ENCODE data around the gene C6orf132. TPM values are rescaled to one million over a fixed set of nuclear protein-coding genes. Genes with fewer than 3 reads are reported as not detected.

C6orf132 gene
- total and polyA plus RNA-seq, 2 of the 8 experiments (the other 6 are each of a cell fraction or from before 2014, with no cell fraction given) = 31.5 to 64.0 TPM

DNA sequence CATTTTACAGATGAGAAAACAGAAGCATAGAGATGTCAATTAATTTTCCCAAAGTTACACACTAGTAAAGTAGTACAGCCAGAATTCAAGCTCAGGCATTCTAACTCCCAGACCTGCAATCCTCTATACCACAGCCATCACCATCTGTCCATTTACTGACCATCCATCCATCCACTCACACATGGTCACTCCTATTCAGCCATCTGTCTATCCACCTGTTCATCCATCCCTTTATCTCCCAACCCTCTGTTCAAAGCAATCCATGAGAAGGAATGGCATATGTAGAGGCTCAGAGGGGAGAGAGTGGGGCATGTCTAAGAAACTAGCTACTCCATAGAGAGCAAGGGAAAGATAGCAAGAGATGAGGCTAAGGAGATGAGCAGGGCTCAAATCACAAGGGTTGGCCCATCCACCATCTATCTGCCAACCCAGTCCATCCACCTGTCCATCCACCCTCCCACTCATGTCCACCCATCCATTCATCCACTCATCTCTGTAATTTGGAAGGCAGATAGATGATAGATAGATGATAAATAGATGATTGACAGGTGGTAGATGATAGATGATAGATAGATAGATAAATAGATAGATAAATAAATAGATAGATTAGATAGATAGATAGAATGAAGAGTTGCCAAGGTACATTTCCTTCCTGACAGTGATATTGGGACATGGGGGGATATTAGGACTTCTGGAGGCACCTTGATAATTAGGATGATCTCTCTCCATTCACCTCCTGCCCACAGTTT lies 12.2 kb upstream of the C6orf132 start (continued):
- TF ChIP-seq, protein P1, sequence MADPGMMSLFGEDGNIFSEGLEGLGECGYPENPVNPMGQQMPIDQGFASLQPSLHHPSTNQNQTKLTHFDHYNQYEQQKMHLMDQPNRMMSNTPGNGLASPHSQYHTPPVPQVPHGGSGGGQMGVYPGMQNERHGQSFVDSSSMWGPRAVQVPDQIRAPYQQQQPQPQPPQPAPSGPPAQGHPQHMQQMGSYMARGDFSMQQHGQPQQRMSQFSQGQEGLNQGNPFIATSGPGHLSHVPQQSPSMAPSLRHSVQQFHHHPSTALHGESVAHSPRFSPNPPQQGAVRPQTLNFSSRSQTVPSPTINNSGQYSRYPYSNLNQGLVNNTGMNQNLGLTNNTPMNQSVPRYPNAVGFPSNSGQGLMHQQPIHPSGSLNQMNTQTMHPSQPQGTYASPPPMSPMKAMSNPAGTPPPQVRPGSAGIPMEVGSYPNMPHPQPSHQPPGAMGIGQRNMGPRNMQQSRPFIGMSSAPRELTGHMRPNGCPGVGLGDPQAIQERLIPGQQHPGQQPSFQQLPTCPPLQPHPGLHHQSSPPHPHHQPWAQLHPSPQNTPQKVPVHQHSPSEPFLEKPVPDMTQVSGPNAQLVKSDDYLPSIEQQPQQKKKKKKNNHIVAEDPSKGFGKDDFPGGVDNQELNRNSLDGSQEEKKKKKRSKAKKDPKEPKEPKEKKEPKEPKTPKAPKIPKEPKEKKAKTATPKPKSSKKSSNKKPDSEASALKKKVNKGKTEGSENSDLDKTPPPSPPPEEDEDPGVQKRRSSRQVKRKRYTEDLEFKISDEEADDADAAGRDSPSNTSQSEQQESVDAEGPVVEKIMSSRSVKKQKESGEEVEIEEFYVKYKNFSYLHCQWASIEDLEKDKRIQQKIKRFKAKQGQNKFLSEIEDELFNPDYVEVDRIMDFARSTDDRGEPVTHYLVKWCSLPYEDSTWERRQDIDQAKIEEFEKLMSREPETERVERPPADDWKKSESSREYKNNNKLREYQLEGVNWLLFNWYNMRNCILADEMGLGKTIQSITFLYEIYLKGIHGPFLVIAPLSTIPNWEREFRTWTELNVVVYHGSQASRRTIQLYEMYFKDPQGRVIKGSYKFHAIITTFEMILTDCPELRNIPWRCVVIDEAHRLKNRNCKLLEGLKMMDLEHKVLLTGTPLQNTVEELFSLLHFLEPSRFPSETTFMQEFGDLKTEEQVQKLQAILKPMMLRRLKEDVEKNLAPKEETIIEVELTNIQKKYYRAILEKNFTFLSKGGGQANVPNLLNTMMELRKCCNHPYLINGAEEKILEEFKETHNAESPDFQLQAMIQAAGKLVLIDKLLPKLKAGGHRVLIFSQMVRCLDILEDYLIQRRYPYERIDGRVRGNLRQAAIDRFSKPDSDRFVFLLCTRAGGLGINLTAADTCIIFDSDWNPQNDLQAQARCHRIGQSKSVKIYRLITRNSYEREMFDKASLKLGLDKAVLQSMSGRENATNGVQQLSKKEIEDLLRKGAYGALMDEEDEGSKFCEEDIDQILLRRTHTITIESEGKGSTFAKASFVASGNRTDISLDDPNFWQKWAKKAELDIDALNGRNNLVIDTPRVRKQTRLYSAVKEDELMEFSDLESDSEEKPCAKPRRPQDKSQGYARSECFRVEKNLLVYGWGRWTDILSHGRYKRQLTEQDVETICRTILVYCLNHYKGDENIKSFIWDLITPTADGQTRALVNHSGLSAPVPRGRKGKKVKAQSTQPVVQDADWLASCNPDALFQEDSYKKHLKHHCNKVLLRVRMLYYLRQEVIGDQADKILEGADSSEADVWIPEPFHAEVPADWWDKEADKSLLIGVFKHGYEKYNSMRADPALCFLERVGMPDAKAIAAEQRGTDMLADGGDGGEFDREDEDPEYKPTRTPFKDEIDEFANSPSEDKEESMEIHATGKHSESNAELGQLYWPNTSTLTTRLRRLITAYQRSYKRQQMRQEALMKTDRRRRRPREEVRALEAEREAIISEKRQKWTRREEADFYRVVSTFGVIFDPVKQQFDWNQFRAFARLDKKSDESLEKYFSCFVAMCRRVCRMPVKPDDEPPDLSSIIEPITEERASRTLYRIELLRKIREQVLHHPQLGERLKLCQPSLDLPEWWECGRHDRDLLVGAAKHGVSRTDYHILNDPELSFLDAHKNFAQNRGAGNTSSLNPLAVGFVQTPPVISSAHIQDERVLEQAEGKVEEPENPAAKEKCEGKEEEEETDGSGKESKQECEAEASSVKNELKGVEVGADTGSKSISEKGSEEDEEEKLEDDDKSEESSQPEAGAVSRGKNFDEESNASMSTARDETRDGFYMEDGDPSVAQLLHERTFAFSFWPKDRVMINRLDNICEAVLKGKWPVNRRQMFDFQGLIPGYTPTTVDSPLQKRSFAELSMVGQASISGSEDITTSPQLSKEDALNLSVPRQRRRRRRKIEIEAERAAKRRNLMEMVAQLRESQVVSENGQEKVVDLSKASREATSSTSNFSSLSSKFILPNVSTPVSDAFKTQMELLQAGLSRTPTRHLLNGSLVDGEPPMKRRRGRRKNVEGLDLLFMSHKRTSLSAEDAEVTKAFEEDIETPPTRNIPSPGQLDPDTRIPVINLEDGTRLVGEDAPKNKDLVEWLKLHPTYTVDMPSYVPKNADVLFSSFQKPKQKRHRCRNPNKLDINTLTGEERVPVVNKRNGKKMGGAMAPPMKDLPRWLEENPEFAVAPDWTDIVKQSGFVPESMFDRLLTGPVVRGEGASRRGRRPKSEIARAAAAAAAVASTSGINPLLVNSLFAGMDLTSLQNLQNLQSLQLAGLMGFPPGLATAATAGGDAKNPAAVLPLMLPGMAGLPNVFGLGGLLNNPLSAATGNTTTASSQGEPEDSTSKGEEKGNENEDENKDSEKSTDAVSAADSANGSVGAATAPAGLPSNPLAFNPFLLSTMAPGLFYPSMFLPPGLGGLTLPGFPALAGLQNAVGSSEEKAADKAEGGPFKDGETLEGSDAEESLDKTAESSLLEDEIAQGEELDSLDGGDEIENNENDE (IDR thresholded peaks at IDR 0.05; ENCODE audit: insufficient replicate concordance, low read length) = no peak
- TF ChIP-seq POLR2A (IDR thresholded peaks at IDR 0.05; ENCODE audit: control extremely low read depth in 1 of 2, low read depth in 2 of 2, low read length in 2 of 2) = no peak
- TF ChIP-seq RBBP5 (IDR thresholded peaks at IDR 0.05; ENCODE audit: borderline replicate concordance, low read depth, low read length) = no peak
- no peak for TF ChIP-seq EP300 (IDR thresholded peaks at IDR 0.05; ENCODE audit: borderline replicate concordance in 1 of 2, low read depth in 2 of 2, low read length in 2 of 2)
- no peak for TF ChIP-seq JUND (IDR thresholded peaks at IDR 0.05; ENCODE audit: low read length)
- no peak for TF ChIP-seq POU5F1 (IDR thresholded peaks at IDR 0.05; ENCODE audit: low read depth, low read length)
- TF ChIP-seq SP2 (IDR thresholded peaks at IDR 0.05; ENCODE audit: low read length) = no peak

Measured in H1 (cell line).